GM21390 (cell line): ENCODE measurements around the gene SLC24A4.

Experiments
- ATAC-seq: cut with Tn5 transposase; IDR thresholded peaks from one replicate; pipeline ENCODE4 v1.9.1; 2021; ENCODE audit not compliant: unreplicated experiment

The SLC24A4 gene

DNA sequence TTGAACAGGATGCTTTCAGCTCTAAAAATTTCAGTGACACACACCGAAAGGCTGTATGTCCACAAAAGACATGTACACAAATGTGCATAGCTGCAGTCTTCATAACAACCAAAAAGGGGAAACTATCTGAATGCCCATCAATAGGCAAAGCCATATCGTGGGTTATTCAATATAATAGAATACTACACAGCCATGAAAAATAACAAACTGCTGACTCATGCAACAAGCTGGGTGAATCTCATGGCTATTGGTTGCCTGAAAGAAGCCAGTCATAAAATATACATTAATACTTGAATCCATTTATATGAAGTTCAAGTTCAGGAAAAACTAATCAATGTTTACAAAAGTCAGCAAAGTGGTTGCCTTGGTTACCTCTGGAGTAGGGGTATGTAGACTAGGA lies 132.3 kb downstream of the SLC24A4 start:
- no peak for ATAC-seq

DNA sequence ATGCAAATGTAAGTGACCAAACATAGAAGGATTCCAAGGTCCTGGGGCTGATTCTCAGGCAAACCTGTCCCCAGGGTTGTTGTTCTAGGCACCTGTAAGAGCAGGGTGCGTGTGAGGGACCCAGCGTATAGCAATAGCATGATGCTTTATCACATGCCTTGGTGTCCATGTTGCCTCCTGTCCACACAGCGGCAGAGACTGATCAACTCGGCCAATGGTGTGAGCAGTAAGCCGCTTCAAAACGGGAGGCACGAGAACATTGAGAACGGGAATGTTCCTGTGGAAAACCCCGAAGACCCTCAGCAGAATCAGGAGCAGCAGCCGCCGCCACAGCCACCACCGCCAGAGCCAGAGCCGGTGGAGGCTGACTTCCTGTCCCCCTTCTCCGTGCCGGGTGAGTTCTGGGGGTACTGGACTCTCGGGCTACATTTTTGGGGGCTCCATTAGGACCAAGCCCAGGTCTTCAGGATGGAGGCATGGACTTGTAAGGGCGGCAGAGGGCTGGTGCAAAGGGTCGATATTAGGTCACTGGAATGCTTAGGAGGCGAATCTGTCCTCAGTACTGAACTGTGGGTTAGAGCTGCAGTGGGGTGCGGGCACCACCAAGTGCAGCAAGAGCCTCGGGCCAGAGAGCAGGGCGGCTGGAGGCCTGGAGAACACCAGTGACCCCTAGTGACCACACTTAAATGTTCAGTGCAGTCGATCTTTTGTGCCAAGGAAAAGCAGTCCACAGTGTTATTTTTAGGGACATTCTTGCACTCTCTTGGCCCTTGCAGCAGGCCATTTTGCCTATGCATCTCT lies 133.4 kb downstream of the SLC24A4 start:
- no peak for ATAC-seq

DNA sequence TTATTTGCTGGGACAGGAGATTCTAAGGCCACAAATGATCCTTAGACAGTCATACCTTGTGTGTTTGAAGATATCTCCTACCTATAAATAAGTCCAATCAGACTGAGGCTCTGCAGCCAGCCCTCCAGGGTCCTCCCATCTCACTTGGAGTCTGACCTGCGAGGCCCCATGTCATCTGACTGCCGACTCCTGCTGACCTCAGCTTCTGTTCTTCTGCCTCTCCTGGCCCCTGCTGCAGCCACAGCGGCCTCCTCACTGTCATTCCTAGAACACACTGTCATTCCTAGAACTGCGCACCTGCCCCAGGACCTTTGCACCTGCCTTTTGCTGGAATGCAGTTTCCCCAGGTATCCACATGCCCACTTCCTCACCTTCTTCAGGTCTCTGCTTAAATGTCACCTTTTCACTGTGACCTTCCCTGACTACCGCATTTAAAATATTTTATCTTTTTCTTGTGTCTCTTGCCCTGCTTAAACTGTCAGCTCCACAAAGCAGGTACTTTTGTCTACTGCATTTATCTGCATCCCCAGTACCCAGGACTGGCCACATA lies 134.1 kb downstream of the SLC24A4 start:
- no peak for ATAC-seq

DNA sequence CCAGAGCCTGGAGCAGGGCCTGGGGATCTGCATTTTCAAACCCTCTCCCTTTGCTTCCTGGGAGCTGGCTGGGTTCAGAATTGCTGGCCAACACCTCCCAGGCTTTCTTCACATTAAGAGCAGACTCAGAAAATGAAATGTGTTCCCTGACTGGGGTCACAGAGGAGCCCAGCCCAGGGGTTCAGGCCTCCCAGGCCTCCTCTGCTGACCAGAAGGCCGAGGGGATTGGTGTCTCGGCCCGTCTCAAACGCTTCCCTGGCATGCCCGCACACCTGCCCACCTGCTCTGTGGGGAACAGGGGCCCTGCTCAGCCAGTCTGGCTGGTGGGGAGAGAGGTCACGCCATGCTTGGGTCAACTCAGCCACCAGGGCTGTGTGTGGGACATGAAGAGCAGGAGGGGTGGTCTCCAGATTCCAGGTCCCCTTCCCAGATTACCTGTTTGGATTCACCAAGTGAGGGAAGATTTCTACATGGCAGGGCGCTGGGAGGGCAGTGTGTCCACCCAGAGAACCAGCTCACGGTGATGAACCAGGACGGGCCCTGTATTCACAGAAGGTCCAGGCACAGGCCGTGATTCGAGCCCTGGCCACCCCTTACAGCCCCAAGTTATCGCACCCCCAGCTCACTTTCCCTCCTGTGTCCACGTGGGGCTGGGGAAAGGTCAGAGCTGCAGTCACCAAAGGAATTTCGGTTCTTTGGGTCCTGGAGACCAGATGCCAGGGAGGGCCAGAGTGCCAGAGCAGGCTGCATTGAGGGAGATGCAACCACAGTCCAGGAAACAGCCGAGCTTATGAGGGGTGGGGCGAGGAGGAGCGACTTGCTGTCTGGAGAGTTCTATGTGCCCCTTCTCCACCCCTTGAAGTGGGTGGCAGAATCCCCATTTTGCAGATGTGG lies 135.4 kb downstream of the SLC24A4 start:
- no peak for ATAC-seq

DNA sequence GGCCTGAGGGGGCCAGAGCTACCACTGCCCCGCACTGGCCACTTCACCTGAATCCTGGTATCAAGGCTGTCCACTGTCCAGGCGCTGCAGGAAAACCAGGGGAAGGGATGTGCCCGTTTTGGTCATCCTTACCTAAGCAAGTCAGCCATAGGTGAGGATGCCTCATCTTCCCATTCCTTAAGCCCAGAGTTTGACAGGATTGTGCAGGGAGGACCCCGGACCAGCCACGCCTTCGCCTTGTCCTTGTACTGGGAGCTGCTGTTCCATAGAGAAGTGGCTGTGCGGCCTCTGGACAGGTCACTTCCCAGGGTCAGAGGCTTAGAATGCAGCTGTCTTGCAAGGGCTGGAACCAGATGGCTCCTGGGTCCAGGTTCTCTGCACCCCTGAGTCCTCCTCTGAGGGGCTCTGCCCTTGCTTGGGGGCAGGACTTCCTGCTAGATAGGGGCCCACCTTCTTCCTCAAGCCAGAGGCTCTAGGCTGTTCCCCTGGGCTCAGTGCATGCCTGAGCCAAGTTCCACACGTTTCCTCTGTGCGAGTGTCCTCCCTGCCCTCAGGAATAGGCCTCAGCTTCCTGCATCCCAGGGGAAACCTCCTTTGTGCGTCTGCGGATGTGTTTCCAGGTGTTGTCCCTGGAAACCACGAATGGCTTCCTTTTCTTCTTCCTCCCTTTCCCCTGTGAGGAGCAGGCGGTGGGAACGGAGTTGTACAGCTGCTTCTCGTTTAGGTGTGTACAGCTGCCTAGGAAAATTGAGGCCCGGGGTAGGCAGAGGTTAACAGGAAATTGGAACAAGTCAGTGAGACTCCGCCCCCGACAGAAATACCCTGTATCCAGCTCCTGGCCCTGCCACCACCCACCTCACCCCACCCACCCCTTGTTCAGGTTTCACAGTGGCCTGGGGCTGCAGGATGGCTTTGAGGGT lies 136.3 kb downstream of the SLC24A4 start:
- no peak for ATAC-seq

DNA sequence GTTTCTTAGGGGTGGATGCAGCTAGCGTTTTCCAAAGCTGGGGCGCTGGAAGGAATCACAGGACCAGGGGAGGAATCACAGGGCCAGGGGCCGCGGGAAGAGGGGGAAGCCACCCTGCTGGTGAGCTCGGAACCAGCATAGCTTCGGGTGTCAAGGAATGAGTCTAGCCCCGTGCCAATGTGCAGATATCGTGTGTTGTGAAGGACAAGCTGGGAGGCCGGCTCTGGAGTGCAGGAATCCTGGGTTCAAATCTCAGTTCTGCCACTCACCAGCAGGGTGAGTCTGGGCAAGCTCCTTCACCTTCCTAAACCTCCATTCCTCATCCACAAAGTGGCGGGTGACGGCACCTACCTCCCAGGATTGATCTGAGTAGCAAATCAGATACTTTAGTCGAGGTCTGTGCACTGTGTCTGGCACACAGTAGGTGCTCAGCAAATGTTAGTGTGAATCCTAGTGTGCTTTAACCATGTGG lies 137.0 kb downstream of the SLC24A4 start:
- ATAC-seq: no peak

DNA sequence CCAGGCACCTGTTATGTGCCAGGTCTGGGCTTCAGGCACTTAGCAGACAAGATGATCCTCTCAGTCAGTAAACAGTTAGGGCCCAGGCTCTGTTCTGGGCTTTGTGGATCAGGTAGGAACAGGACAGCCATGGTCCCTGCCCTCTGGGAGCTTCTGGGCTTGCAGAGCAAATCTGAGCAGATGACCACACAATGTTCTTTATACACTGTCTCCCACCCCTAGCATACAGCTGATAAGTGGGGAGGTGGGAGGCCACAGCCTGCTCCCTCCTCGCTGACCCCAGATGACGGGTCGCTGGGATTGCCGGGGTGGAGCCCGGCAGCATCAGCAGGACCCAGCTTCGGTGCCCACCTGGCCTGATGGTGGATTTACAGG lies 137.6 kb downstream of the SLC24A4 start:
- ATAC-seq: no peak

DNA sequence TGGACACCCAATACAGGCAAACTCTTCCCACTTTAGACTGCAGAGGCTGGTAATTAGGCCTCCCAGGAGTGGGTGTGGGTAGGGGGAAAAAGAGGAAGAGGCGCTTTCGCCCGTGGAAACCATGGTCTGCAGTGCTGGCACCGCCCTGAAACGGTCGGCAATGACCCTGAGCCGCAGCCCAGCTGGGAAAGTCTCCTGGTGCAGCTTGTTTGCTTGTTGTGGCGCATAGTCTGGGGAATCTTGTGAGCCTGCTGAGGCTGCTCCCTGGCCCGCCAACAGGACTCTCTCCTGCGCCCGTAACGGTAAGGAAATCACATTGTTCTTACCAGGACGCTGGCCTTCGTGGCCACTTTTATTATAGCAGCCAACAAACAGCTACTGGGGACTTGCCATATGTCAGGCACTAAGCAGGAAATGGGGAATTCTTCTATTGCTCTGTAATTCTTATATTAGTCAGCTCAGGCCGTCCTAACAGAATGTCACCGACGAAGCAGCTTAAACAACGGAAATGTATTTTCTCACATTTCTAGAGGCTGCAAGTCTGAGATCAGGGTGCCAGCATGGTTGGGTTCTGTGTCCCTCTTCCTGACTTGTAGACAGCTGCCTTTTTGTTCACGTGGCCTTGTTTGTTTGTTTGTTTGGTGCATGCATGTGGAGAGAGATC lies 138.1 kb downstream of the SLC24A4 start:
- peak; percentile 77 for ATAC-seq

DNA sequence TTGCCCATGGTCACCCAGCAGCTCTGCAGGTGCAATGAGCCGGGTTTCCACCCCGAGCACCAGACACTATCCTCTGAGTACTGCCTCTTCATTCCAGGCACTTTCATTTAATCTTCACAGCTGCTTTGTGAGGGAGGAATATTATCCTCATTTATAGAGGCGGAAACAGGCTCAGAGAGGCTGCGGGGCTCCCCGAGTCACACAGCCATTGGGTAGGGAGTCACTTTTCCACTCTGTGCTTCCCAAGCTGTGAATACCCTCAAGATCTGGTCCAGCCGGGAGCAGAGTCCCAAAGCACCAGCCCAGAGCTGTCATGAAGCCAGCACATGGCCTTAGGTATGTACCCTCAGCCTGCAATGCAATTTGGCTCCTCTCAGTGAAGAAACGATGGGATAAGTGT lies 138.9 kb downstream of the SLC24A4 start:
- no peak for ATAC-seq

DNA sequence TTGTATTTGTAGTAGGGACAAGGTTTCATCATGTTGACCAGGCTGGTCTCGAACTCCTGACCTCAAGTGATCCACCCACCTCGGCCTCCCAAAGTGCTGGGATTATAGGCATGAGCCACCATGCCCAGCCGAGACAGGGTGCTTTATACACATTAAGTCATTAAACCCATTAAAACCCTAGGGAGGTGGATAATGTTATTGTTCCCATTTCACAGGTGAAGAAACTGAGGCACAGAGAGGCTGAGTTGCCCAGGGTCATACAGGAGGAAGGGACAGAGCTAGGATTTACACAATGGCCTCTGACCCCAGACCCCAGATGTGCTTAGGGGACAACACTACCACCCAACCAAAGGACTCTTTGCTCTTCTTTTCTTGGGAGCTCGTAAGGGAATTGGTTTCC lies 139.6 kb downstream of the SLC24A4 start:
- ATAC-seq: no peak

DNA sequence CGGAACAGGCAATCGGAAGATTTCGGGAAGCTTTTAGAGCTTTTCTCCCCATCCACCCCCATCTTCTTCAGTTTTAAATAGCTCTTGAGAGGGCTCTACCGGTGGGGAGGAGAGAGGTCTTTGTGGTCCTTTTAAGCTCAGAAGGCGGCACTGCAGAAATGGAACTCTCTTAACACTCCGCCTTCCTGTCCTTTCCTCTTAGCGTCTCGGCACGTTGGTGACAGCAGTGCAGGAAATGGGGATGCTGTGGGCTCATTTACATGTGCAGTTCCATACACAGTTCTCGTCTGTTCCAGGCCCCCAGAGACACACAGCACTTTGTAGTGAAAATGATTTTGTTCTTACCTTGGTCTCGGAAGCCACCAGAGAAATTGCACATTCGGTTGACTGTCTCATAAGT lies 140.2 kb downstream of the SLC24A4 start:
- no peak for ATAC-seq

DNA sequence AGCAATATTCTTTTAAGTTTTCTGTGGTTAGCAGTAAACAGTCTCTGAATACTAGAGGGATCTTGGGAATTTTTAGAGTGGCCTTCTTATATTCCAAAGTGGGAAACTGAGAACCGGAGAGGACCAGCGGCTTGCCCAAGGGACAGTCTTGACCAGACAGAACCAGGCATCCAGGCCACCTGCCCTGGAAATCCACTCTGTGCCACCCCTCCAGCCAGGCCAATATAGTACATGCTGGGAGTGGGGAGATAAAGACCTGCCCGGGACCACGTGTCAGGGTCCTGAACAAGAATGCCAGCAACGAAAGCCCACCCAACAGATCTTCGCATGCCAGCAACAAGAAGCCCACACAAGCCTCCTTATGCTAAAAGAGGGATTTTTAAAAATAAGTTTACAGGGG lies 141.2 kb downstream of the SLC24A4 start:
- ATAC-seq: no peak

DNA sequence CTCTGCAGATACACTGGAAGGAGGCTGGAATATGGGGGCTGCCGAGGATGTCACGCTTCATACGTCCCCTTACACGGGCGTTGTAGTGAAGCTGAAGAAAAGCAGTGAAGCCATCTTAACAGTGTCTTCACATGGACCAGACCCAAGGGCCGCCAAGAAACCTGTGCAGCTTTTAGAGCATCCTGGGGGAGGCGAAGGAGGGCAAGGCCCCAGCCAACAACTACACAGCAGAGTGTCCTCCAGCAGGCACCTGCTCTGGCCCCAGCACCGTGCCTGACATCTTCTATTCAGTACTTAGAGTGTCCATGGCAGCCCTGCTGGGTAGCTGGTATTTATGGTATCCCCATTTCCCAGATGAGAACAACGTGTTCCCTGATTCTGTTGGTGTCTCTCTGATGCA lies 141.8 kb downstream of the SLC24A4 start:
- ATAC-seq: no peak

DNA sequence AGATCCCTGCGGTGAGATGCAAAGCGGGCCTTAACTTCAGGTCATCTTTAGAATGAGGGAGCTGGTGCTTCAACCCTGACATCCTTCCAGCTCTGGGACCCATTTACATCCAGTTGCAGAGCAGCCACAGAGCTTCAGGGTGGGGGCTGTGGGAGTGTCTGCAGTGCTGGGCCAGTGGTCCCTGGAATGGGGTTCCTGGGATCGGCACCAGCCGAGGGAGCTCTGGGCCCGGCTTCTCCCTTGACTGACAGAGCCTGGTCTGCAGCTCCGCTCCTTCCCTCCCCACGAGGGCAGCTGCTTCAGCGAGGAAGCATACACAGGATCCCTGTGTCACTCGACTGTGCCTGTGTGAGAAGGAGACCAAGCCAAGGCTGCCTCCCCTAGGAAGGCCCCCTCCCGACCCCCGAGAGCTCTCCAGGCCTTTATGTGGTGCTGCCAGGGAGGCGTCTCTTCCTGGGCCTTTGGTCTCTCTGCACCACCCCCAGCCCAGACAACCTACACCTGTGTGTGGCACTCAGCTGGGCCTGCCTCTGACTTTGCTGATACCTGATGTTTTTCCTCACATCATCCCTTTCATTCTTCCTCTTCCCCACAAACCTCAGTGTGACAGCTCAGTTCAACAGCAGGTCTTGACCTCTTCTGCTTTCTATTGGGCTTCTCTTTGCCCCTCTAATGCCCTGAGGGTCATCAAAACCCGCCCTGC lies 142.5 kb downstream of the SLC24A4 start:
- ATAC-seq: no peak

DNA sequence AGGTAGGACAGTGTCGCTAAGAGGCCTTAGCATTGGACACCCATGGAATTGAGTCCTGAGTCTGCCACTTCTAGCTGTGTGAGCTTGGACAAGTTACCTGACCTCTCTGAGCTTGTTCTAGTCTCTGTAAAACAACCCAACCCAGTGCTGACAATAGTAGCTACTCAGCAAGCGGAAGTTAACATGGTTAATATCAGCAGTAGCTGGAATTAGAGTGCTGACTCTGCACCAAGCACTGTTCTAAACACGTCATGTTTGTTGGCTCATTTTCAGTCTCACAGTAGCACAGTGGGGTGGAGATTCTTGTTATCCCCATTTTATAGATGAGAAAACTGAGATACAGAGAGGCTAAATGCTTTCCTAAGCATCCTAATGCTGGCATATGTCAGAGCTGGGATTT lies 143.1 kb downstream of the SLC24A4 start:
- ATAC-seq: no peak

DNA sequence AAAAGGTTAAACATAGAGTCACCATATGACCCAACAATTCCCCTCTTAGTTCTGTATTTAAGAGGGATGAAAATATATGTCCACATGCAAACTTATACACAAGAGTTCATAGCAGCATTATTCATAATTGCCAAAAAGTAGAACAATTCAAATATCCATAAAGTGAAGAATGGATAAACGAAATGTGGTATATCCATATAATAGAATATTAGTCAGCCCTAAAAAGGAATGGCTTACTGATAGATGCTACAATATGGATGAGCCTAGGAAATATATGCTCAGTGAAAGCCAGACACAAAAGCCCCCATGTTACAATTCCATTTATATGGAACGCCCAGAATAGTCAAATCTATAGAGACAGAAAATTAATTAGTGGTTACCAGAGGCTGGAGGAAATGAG lies 146.6 kb downstream of the SLC24A4 start:
- ATAC-seq: no peak

DNA sequence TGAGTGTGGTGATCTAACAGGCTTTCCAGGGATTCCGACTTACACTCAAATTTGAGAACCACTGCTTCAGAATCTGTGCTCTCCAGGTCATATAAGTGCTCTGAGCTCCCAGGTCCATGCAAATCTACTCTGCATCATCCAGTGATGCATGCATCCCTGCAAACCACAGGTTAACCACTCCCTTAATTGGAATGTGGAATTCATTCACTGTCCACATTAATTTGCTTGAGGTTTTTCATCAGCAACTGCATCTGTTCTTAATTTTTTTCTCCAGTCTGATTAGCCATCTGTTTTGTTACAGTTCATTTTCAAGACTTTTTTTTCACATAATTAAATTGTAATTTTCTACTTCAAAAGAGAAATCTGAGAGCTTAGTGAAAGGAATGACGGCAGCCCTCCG lies 147.2 kb downstream of the SLC24A4 start:
- no peak for ATAC-seq

DNA sequence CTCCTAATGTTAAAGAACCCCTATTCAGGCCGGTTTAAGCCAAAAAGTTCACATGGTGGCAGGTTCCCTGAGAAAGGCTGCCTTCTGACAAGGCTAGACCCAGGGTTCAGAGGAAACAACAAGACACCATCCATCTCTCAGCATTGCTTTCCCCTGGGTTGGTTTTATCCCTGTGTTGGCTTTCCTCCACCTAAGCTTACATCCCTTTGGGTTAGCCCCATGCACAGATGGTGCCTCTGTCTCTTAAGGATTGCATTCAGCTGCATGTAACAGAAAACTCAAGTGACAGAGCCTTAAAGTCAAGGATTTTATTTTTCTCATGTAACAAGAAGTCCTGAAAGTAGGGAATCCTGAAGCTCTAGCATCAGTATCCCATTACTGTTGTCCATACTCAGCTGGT lies 147.8 kb downstream of the SLC24A4 start:
- ATAC-seq: no peak

DNA sequence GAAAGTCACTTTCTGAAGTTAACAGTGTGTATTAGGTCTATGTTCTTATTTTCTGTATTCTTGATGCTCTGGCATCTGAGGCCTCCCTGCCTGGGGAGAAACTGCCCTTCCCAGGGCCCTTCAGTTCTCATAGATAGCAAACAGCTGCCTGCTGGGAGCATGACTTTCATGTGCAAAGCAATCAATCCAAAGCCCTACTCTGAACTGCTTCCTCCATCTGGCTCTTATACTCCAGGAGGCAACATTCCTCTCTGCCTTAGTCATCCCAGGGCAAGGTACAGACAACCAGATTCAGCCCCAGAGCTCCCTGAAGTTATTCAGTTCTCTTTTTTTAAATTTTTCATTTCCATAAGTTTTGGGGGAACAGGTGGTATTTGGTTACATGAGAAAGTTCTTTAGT lies 149.0 kb downstream of the SLC24A4 start:
- no peak for ATAC-seq

DNA sequence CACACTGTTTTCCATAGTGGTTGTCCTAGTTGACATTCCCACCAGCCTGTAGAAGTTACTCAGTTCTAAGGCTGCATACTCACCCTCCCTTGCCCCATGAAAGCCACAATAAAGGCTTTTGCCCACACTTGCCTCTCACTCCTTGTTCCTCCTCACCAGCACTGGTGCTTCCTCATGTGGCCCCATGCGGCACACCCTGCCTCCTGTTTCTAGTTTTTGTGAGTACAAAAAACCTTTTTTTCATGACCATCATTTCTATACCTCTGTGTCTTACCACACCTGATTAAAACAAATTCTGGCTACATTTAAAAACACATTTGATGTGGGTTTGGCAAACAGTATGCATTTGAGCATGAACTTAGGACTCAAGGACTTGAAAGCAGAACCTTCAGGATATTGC lies 149.9 kb downstream of the SLC24A4 start:
- ATAC-seq: no peak
